Hepatocyte (in vitro differentiated cells): ENCODE results near the gene SPSB2. TPM values are rescaled to one million over a fixed set of nuclear protein-coding genes. Genes with fewer than 3 reads are reported as not detected.

Experiments used
- DNase-seq: peaks from one replicate; pipeline ENCODE4 v3.0.0-alpha.2; 2016; ENCODE audit warnings: low spot score
- H2AFZ ChIP-seq: fragments of 200-600 bp; sonication (generic); 2 replicates; pipeline ENCODE4 v1.6.0; 2016; ENCODE audit warnings: antibody characterized with exemption, mild to moderate bottlenecking
- H3K27ac ChIP-seq: fragments of 200-600 bp; sonication (generic); 2 replicates; pipeline ENCODE4 v1.5.1; 2016; ENCODE audit warnings: mild to moderate bottlenecking
- H3K27me3 ChIP-seq: fragments of 200-600 bp; sonication (generic); 2 replicates; pipeline ENCODE4 v1.6.1; 2016
- H3K36me3 ChIP-seq: fragments of 200-600 bp; sonication (generic); replicated peaks from 2 replicates; pipeline ENCODE4 v1.5.1; 2016; ENCODE audit warnings: low read depth; ENCODE audit not compliant: insufficient read depth
- H3K4me1 ChIP-seq: fragments of 200-600 bp; sonication (generic); 2 replicates; pipeline ENCODE4 v1.5.1; 2016; ENCODE audit warnings: mild to moderate bottlenecking, moderate library complexity; ENCODE audit not compliant: insufficient read depth
- H3K4me2 ChIP-seq: fragments of 200-600 bp; sonication (generic); 2 replicates; pipeline ENCODE4 v1.6.0; 2016
- H3K4me3 ChIP-seq: fragments of 200-600 bp; sonication (generic); 2 replicates; pipeline ENCODE4 v1.5.1; 2016; ENCODE audit warnings: mild to moderate bottlenecking
- H3K79me2 ChIP-seq: fragments of 200-600 bp; sonication (generic); 2 replicates; pipeline ENCODE4 v1.6.0; 2017; ENCODE audit warnings: mild to moderate bottlenecking
- H3K9me2 ChIP-seq: fragments of 200-600 bp; sonication (generic); replicated peaks from 2 replicates; pipeline ENCODE4 v1.6.0; 2017; ENCODE audit warnings: mild to moderate bottlenecking; ENCODE audit not compliant: insufficient read depth
- H3K9me3 ChIP-seq: fragments of 200-600 bp; sonication (generic); 2 replicates; pipeline ENCODE4 v1.5.1; 2016; ENCODE audit warnings: low read depth, mild to moderate bottlenecking
- H4K20me1 ChIP-seq: fragments of 200-600 bp; sonication (generic); 2 replicates; pipeline ENCODE4 v1.6.0; 2016; ENCODE audit warnings: mild to moderate bottlenecking; ENCODE audit not compliant: insufficient read depth, poor library complexity, severe bottlenecking
- EZH2 ChIP-seq: fragments of 200-600 bp; sonication (generic); IDR thresholded peaks from 2 replicates; pipeline ENCODE4 v1.6.1; 2016; ENCODE audit warnings: antibody characterized with exemption, mild to moderate bottlenecking, borderline replicate concordance
- EZH2phosphoT487 ChIP-seq: fragments of 200-600 bp; sonication (generic); IDR thresholded peaks from one replicate; pipeline ENCODE4 v1.6.1; 2018; ENCODE audit warnings: antibody characterized with exemption, mild to moderate bottlenecking, low read depth, moderate library complexity; ENCODE audit not compliant: unreplicated experiment, severe bottlenecking
- WGBS: methylation state at CpG from one replicate; pipeline ENCODE4 v1.1.6; 2016; ENCODE audit warnings: low lambda C conversion rate; ENCODE audit errors: missing lambda C conversion rate; 5-methylcytosine and 5-hydroxymethylcytosine counted together
- polyA plus RNA-seq: library from polyadenylated mRNA; unstranded; fragments of >200 nt; fragmentation: Nextera tagmentation; extraction: Ambion mirVana; gene quantifications from 2 replicates; pipeline ENCODE4 v1.2.1, GENCODE V29; 2016
- total RNA-seq: library from RNA; depleted of rRNA; stranded (reverse); fragments of >200 nt; gene quantifications from 2 replicates; pipeline ENCODE4 v1.2.3, GENCODE V29; 2014
- TF ChIP-seq, protein P1 (sequence below): fragments of 200-600 bp; sonication (generic); IDR thresholded peaks from 2 replicates; pipeline ENCODE4 v1.5.1; 2016; ENCODE audit warnings: antibody characterized with exemption, mild to moderate bottlenecking; ENCODE audit not compliant: poor library complexity

Gene SPSB2
- total and polyA plus RNA-seq, 2 experiments from 2014 or later = 11.0 to 14.1 TPM

DNA sequence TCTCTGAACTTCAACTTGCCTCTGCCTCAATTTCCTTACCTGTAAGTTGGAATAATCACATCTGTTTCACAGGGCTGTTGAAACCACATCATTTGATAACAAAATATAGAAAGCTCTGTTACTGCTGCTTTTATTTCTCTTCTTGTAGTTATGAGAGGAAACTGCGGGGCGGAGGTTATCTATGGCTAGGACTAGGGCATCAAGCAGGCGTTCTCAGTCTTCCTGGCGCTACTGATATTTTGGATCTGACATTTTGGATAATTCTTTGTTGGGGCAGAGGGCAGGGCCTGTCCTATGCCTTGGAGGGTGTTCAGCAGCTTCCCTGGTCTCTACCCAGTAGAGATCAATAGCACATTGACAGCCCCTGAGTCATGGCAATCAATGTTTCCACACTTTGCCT, 41.0 kb downstream of the SPSB2 start:
- no peak overlapping the region for H3K4me2 ChIP-seq
- no peak for TF ChIP-seq EZH2
- TF ChIP-seq EZH2phosphoT487 = no peak
- TF ChIP-seq, protein P1, sequence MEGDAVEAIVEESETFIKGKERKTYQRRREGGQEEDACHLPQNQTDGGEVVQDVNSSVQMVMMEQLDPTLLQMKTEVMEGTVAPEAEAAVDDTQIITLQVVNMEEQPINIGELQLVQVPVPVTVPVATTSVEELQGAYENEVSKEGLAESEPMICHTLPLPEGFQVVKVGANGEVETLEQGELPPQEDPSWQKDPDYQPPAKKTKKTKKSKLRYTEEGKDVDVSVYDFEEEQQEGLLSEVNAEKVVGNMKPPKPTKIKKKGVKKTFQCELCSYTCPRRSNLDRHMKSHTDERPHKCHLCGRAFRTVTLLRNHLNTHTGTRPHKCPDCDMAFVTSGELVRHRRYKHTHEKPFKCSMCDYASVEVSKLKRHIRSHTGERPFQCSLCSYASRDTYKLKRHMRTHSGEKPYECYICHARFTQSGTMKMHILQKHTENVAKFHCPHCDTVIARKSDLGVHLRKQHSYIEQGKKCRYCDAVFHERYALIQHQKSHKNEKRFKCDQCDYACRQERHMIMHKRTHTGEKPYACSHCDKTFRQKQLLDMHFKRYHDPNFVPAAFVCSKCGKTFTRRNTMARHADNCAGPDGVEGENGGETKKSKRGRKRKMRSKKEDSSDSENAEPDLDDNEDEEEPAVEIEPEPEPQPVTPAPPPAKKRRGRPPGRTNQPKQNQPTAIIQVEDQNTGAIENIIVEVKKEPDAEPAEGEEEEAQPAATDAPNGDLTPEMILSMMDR = no peak
- no peak for DNase-seq
- no peaks in the 10 kb centered on the region for H3K9me2 ChIP-seq
- H3K9me3 ChIP-seq = no peaks in the 10 kb centered on the region
- H3K4me1 ChIP-seq = peaks cover 2% of the 10 kb centered on the region
- no peak overlapping the region for H3K4me3 ChIP-seq
- peaks cover 6% of the 10 kb centered on the region for H3K79me2 ChIP-seq
- 95% methylated on average over 4 of the region's 4 CpGs for WGBS
- H3K27me3 ChIP-seq = no peaks in the 10 kb centered on the region
- H3K36me3 ChIP-seq = no peaks in the 10 kb centered on the region
- no peak overlapping the region for H3K27ac ChIP-seq
- H2AFZ ChIP-seq = no peak overlapping the region
- H4K20me1 ChIP-seq = no peaks in the 10 kb centered on the region

GRCh38 chr12:6831450-6831995, 41.6 kb downstream of the SPSB2 start:
- Histone ChIP-seq H3K36me3 (no peaks in the 10 kb centered on the region), H3K9me2 (no peaks in the 10 kb centered on the region), H3K9me3 (no peaks in the 10 kb centered on the region), H2AFZ (no peak overlapping the region), H4K20me1 (no peaks in the 10 kb centered on the region), H3K27me3 (no peaks in the 10 kb centered on the region), H3K79me2 (peaks cover 6% of the 10 kb centered on the region), H3K27ac (no peak overlapping the region), H3K4me2 (no peak overlapping the region), H3K4me1 (peaks cover 3% of the 10 kb centered on the region), H3K4me3 (no peak overlapping the region)
- WGBS = 93% methylated on average over 12 of the region's 12 CpGs
- TF ChIP-seq, protein P1 = no peak
- no peak for TF ChIP-seq EZH2phosphoT487
- TF ChIP-seq EZH2 = no peak
- DNase-seq = no peak

DNA sequence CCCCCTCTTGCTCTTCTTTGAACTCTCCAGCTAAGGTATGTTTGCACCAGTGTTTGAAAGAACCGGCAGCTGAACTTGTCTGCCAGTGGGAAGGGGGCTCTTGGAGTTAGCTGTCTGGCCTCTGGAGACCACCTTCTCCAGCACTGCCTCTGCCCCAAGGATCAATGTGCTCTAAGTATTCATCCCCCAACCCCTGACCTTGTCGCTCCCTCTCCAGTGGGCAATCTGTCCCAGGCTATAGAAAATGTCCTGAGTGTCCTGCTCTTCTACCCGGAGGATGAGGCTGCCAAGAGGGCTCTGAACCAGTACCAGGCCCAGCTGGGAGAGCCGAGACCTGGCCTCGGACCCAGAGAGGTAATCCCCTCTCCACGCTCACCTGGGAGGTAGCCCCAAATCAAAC, 42.1 kb downstream of the SPSB2 start:
- TF ChIP-seq, protein P1 = no peak
- no peak for TF ChIP-seq EZH2
- no peak for TF ChIP-seq EZH2phosphoT487
- Histone ChIP-seq H3K4me3 (no peak overlapping the region), H4K20me1 (no peaks in the 10 kb centered on the region), H3K27ac (no peak overlapping the region), H3K79me2 (peaks cover 6% of the 10 kb centered on the region), H3K9me3 (no peaks in the 10 kb centered on the region), H2AFZ (no peak overlapping the region), H3K36me3 (no peaks in the 10 kb centered on the region), H3K9me2 (no peaks in the 10 kb centered on the region), H3K4me1 (peaks cover 3% of the 10 kb centered on the region), H3K27me3 (no peaks in the 10 kb centered on the region), H3K4me2 (no peak overlapping the region)
- DNase-seq = no peak
- 89% methylated on average over 6 of the region's 6 CpGs for WGBS
